ENCODE measurements around the gene AP1S3.

Gene AP1S3

DNA sequence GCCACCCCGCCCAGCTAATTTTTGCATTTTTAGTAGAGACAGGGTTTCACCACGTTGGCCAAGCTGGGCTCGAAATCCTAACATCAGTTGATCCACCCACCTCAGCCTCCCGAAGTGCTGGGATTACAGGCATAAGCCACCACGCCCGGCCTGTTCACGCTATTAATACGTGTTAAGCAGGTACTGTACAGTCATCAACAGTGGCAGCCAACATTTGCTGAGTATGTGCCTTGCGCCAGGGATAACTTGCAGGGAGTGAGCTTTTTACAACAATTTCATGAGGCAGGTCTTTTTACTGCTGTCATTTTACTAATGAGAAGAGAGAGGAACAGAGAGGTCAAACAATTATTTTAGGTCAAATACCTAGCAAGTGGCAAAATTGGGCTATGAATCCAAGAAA, 115.2 kb downstream of the AP1S3 start:
- H3K27me3 Mint-ChIP-seq = peaks cover 27% of the 10 kb centered on the region
- no peak overlapping the region for H3K4me3 Mint-ChIP-seq
- H3K27ac Mint-ChIP-seq (ENCODE audit: low read depth) = no peak overlapping the region
- no peaks in the 10 kb centered on the region for H3K36me3 Mint-ChIP-seq (ENCODE audit: insufficient read depth)
- H3K4me1 Mint-ChIP-seq = no peaks in the 10 kb centered on the region
- DNase-seq (ENCODE audit: low spot score in 2 of 2) = no peak
- H3K9me3 Mint-ChIP-seq = no peaks in the 10 kb centered on the region
- ATAC-seq (replicated peaks; ENCODE audit: extremely low read depth, poor library complexity, severe bottlenecking) = no peak

DNA sequence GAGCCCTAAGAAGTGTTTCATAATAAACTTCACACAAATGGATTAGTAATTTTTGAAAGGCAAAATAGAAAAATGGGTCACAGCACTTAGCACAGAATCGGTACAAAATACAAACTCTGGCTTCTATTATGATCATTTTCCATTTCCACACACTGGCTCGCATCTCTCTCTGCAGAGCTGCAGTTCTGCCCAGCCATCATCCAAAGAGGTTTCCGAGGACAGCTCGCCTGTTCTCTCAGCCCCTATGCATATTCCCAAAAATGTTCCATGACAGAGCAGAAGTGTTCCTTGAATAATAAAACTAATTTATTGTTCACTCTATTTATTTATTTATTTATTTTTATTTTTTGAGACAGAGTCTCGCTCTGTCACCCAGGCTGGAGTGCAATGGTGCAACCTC, 115.6 kb downstream of the AP1S3 start:
- no peaks in the 10 kb centered on the region for H3K9me3 Mint-ChIP-seq
- DNase-seq (ENCODE audit: low spot score in 2 of 2) (no peak), ATAC-seq (replicated peaks; ENCODE audit: extremely low read depth, poor library complexity, severe bottlenecking) (no peak)
- peaks cover 27% of the 10 kb centered on the region for H3K27me3 Mint-ChIP-seq
- no peak overlapping the region for H3K27ac Mint-ChIP-seq (ENCODE audit: low read depth)
- no peak overlapping the region for H3K4me3 Mint-ChIP-seq
- no peaks in the 10 kb centered on the region for H3K36me3 Mint-ChIP-seq (ENCODE audit: insufficient read depth)
- no peaks in the 10 kb centered on the region for H3K4me1 Mint-ChIP-seq

DNA sequence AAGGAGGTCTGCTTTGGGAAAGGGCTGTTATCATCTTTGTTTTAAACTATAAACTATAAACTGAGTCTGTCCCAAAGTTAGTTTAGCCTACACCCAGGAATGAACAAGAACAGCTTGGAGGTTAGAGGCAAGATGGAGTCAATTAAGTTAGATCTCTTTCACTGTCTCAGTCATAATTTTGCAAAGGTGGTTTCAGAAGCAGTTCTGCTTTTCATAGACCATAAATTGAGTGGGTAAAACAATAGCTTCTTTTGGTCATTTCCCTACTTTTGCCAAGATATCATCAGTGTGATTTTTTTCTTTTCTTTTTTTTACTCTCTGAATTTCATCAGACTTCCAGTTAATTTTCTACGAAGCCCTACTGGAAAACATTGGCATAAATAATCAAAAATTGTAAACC, 117.0 kb downstream of the AP1S3 start:
- ATAC-seq (replicated peaks; ENCODE audit: extremely low read depth, poor library complexity, severe bottlenecking) (no peak), DNase-seq (ENCODE audit: low spot score in 2 of 2) (no peak)
- Mint-ChIP-seq H3K27me3 (peaks cover 27% of the 10 kb centered on the region), H3K4me1 (no peaks in the 10 kb centered on the region), H3K4me3 (no peak overlapping the region), H3K36me3 (ENCODE audit: insufficient read depth) (no peaks in the 10 kb centered on the region), H3K27ac (ENCODE audit: low read depth) (no peak overlapping the region), H3K9me3 (no peaks in the 10 kb centered on the region)

DNA sequence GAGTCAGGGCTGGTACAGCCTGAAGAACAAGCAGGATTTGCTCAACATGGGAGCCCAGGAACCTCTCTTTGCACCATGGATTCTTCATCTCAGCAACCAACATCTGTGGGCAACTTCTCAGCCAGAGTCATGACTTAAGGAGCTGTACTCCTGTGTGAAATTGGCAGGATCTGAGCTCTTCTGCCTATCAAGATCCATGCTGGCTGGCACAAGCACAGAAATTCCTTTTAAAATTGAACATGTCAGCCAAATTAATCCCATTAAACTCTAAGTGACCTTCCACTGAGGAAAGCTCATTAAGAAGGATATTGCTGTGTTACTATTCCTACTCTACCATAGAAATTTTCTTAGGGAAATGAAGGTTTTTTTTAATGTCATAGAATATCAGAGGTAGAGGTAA, 124.7 kb downstream of the AP1S3 start:
- DNase-seq (ENCODE audit: low spot score in 2 of 2) (no peak), ATAC-seq (replicated peaks; ENCODE audit: extremely low read depth, poor library complexity, severe bottlenecking) (no peak)
- H3K27me3 Mint-ChIP-seq = peaks cover 14% of the 10 kb centered on the region
- no peak overlapping the region for H3K4me3 Mint-ChIP-seq
- H3K36me3 Mint-ChIP-seq (ENCODE audit: insufficient read depth) = no peaks in the 10 kb centered on the region
- no peaks in the 10 kb centered on the region for H3K4me1 Mint-ChIP-seq
- H3K9me3 Mint-ChIP-seq = no peaks in the 10 kb centered on the region
- no peak overlapping the region for H3K27ac Mint-ChIP-seq (ENCODE audit: low read depth)

DNA sequence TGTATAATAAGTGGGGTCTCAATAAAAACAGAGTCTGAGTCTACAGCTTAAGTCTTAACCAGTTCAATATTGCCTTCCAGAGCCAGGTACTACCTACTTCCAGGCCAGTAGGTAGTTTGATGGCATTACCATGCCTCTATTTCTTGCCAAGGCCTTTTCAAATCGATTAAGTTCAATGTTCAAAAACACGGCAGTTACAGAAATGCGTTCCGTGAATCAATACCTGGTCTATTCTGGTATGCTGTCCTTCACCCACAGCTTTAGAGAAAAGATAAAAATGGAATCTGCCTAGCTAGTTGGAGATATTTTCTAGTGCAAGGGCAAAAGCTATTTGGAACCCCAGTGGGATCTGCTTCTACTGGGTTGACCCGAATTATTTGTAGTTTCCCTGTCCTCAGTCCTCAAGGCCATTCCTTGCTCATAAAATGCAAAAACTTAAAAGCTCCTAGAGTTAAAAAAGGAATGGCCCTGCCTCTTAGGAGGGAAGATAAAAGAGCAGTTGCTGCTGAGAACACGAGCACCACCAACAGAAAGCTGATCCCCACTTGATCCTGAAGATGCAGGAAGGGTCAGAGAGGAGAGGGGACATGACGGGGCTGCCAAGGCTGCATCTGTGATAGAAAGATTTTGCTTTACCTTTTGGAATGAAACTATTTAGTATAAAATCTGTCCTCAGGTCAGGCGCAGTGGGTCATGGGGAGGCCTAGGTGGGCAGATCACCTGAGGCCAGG, 125.6 kb downstream of the AP1S3 start:
- peaks cover 14% of the 10 kb centered on the region for H3K27me3 Mint-ChIP-seq
- DNase-seq (ENCODE audit: low spot score in 2 of 2) (no peak), ATAC-seq (replicated peaks; ENCODE audit: extremely low read depth, poor library complexity, severe bottlenecking) (no peak)
- no peaks in the 10 kb centered on the region for H3K9me3 Mint-ChIP-seq
- H3K36me3 Mint-ChIP-seq (ENCODE audit: insufficient read depth) = no peaks in the 10 kb centered on the region
- H3K4me1 Mint-ChIP-seq = no peaks in the 10 kb centered on the region
- no peak overlapping the region for H3K4me3 Mint-ChIP-seq
- no peak overlapping the region for H3K27ac Mint-ChIP-seq (ENCODE audit: low read depth)
